Right lobe of liver (tissue), 6 donors: Measurements from ENCODE around the gene ZFAND3. TPM values are rescaled to one million over a fixed set of nuclear protein-coding genes. Genes with fewer than 3 reads are reported as not detected.

Source experiments
- ATAC-seq, 4 donors: fragments of 200-7000 bp; cut with Tn5 transposase; one replicate each; pipeline ENCODE4 v1.9.1; 2020; ENCODE audit warnings: mild to moderate bottlenecking in 4 of 4, moderate library complexity in 4 of 4
- DNase-seq, 3 donors: peaks; one replicate each; pipeline ENCODE4 v3.0.0-alpha.2; 2020
- H3K27ac ChIP-seq, 3 donors: fragments of 200-600 bp; one replicate each; pipeline ENCODE4 v1.8.0; 2022
- H3K27me3 ChIP-seq, 2 donors: fragments of 200-600 bp; one replicate each; pipeline ENCODE4 v1.8.0; 2022
- H3K36me3 ChIP-seq, 4 donors: fragments of 200-600 bp; sonication (generic) in 1 of 4; one replicate each; pipeline versions ENCODE4 v1.5.1 to v1.8.0; 2017 to 2022; ENCODE audit warnings: control low read depth in 1 of 4
- H3K4me1 ChIP-seq, 4 donors: fragments of 200-600 bp; sonication (generic) in 1 of 4; one replicate each; pipeline versions ENCODE4 v1.5.1 to v1.8.0; 2017 to 2022; ENCODE audit warnings: control low read depth in 1 of 4
- H3K4me3 ChIP-seq, 3 donors: fragments of 200-600 bp; one replicate each; pipeline ENCODE4 v1.8.0; 2022
- H3K9me3 ChIP-seq, 4 donors: fragments of 200-600 bp; sonication (generic) in 1 of 4; one replicate each; pipeline versions ENCODE4 v1.5.1 to v1.8.0; 2017 to 2022; ENCODE audit warnings: control low read depth in 1 of 4
- POLR2A ChIP-seq: fragments of 450-650 bp; IDR thresholded peaks from one replicate; pipeline ENCODE4 v1.6.1; 2017; ENCODE audit warnings: antibody characterized with exemption, mild to moderate bottlenecking
- WGBS: methylation state at CpG from one replicate; pipeline ENCODE4 v1.1.6; 2018; ENCODE audit warnings: low coverage, low lambda C conversion rate; ENCODE audit not compliant: insufficient coverage; ENCODE audit errors: missing lambda C conversion rate; 5-methylcytosine and 5-hydroxymethylcytosine counted together
- intact Hi-C, 2 donors: fragments of 100-400 bp; cut with DNase I; formaldehyde crosslinking; loops; one replicate each; pipeline versions ENCODE4 v1.11.2 to v1.14.1; 2022
- small RNA-seq, 2 experiments: library from RNA; depleted of rRNA; stranded (forward); fragments of <200 nt; gene quantifications; one replicate each; pipeline ENCODE3, GENCODE V24; 2016
- total RNA-seq, 6 experiments: library from RNA; depleted of rRNA in 2 of 6; stranded (reverse); fragments of >200 nt in 2 of 6; fragmentation: NEBNext Ultra II Directional in 3 of 6; extraction: Animal tissue kit (Norgen Biotek cat#: 25700) in 3 of 6; gene quantifications; one replicate each; pipeline versions ENCODE4 v1.1.0 to v1.2.4, GENCODE V29; 2016 to 2023
- TF ChIP-seq, protein P1 (sequence below), 4 donors: fragments of 200-600 bp in 3 of 4; fragments of 450-650 bp in 1 of 4; IDR thresholded peaks; one replicate each; pipeline versions ENCODE4 v1.5.1 to v1.8.0; 2016 to 2022; ENCODE audit warnings: antibody characterized with exemption in 4 of 4, mild to moderate bottlenecking in 2 of 4
- donor health status: DM: no; HTN: yes; CAD: no.
- donor health status: DM: no; HTN: no; CAD: no.
- donor health status: DM: no; HTN: no; CAD: no.
- donor health status: DM: no; HTN: yes; CAD: no.
- donor health status: DM: no; HTN: yes; CAD: no.

Gene ZFAND3
- total RNA-seq, 6 experiments from 2014 or later, result 43.1 to 66.5 (median 53.2) TPM

DNA sequence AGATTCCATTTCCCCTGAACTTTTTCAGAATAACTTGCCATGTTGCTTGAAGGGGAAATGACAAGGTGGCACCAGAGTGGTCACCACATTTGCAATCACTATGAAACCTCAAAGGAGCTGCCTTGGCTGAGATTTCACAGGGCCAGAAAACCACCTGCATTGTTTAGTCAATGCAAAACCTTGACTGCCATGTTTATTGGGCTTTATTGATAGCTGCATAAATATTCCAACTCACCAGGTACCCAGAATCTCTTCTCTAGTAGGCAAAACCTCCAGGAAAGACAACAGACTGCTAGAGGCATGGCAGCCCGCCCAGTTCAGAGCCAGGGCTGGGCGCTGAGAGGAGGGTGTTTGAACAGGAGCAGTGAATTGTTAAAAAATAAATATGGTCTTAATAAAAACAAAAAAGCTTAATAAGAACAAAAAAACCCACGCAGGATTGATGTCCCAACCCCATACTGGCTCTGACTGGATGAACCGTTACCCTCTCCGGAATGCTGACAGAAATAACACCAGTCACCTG, 375.6 kb downstream of the ZFAND3 start:
- H3K27ac ChIP-seq, result no peak overlapping the region
- H3K27me3 ChIP-seq, result no peaks in the 10 kb centered on the region
- H3K36me3 ChIP-seq, result no peaks in the 10 kb centered on the region
- H3K4me1 ChIP-seq, result no peaks in the 10 kb centered on the region
- no peak overlapping the region for H3K4me3 ChIP-seq
- 60% methylated on average over 4 of the region's 5 CpGs for WGBS
- no peak for ATAC-seq
- H3K9me3 ChIP-seq, result no peaks in the 10 kb centered on the region
- intact Hi-C loops, result no loop called here
- TF ChIP-seq, protein P1, sequence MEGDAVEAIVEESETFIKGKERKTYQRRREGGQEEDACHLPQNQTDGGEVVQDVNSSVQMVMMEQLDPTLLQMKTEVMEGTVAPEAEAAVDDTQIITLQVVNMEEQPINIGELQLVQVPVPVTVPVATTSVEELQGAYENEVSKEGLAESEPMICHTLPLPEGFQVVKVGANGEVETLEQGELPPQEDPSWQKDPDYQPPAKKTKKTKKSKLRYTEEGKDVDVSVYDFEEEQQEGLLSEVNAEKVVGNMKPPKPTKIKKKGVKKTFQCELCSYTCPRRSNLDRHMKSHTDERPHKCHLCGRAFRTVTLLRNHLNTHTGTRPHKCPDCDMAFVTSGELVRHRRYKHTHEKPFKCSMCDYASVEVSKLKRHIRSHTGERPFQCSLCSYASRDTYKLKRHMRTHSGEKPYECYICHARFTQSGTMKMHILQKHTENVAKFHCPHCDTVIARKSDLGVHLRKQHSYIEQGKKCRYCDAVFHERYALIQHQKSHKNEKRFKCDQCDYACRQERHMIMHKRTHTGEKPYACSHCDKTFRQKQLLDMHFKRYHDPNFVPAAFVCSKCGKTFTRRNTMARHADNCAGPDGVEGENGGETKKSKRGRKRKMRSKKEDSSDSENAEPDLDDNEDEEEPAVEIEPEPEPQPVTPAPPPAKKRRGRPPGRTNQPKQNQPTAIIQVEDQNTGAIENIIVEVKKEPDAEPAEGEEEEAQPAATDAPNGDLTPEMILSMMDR (IDR thresholded peaks at IDR 0.05), result no peak
- TF ChIP-seq POLR2A, result no peak
- DNase-seq, result no peak

DNA sequence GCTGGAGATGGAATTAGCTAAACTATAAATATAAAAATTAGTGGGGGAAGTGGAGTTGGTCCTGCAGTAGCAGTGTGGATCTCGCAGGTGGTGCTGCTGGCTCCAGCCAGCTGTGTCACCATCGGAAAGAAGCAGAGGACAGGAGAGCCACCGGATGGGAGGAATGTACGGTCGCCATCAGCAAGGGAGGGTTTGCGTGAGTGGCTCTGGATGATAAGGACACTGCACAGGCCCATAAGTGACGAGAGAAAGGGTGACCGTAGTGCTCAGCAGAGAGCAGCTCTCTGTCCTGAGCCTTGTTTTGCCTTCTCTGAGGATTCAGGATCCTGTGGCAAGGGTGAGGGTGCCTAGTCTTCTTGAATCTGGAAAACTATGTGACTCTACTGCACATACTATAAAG, 378.7 kb downstream of the ZFAND3 start:
- Histone ChIP-seq H3K9me3 (no peaks in the 10 kb centered on the region), H3K4me1 (no peaks in the 10 kb centered on the region), H3K36me3 (no peaks in the 10 kb centered on the region), H3K4me3 (no peak overlapping the region), H3K27me3 (no peaks in the 10 kb centered on the region), H3K27ac (no peak overlapping the region)
- TF ChIP-seq, protein P1 (IDR thresholded peaks at IDR 0.05), result no peak
- TF ChIP-seq POLR2A, result no peak
- ATAC-seq (no peak), DNase-seq (no peak)
- intact Hi-C loops, result no loop called here
- 90% methylated on average over 8 of the region's 8 CpGs for WGBS

Small RNAs within 50 kb of the gene (small RNA-seq; reads per million reads assigned to genes)
- gene RN7SL285P, result 0 reads per million in 2 experiments
- 0 reads per million in 2 experiments for gene RNU1-87P

Other genes starting within 250 kb of the ZFAND3 start
- 1 to 10 TPM in 1 of 6 experiments, under 1 TPM in 5; 0.22 to 1.3 (median 0.59) TPM for gene MDGA1, start 121.8 kb upstream of the ZFAND3 start, total RNA-seq